Adrenal gland (tissue), 12 donors: ENCODE measurements around the gene PCK1. TPM values are rescaled to one million over a fixed set of nuclear protein-coding genes. Genes with fewer than 3 reads are reported as not detected.

Experiments used
- DNase-seq, 7 donors: peaks; one replicate each; pipeline ENCODE4 v3.0.0-alpha.2; 2019 to 2020
- H3K27ac ChIP-seq, 5 donors: fragments of 200-600 bp; sonication (generic) in 4 of 5; 1 replicate in 3 of 5; 2 replicates in 2 of 5; pipeline versions ENCODE4 v1.5.1 to v1.8.0; 2016 to 2020; ENCODE audit warnings: mild to moderate bottlenecking in 1 of 5
- H3K27me3 ChIP-seq: fragments of 200-600 bp; 2 replicates; pipeline ENCODE4 v1.8.0; 2021
- H3K36me3 ChIP-seq, 2 donors: fragments of 200-600 bp; replicated peaks in 1 of 2; 1 replicate in 1 of 2; 2 replicates in 1 of 2; pipeline versions ENCODE4 v1.5.1 to v1.8.0; 2018 to 2022
- H3K4me1 ChIP-seq, 2 donors: fragments of 200-600 bp; replicated peaks in 1 of 2; 1 replicate in 1 of 2; 2 replicates in 1 of 2; pipeline versions ENCODE4 v1.5.1 to v1.8.0; 2018 to 2021
- H3K4me3 ChIP-seq, 4 donors: fragments of 200-600 bp; sonication (generic) in 3 of 4; one replicate each; pipeline ENCODE4 v1.5.1; 2016 to 2018
- H3K9me3 ChIP-seq, 3 donors: fragments of 200-600 bp; sonication (generic) in 1 of 3; replicated peaks in 1 of 3; 1 replicate in 2 of 3; 2 replicates in 1 of 3; pipeline versions ENCODE4 v1.5.1 to v1.8.0; 2016 to 2021
- CTCF ChIP-seq, 6 experiments: fragments of 450-650 bp in 4 of 6; fragments of 200-600 bp in 2 of 6; sonication (generic) in 1 of 6; IDR thresholded peaks; 1 replicate in 5 of 6; 2 replicates in 1 of 6; pipeline versions ENCODE4 v1.5.1 to v1.8.0; 2016 to 2021; ENCODE audit warnings: antibody characterized with exemption in 6 of 6, mild to moderate bottlenecking in 2 of 6, moderate library complexity in 1 of 6
- POLR2A ChIP-seq, 2 donors: fragments of 450-650 bp; IDR thresholded peaks; one replicate each; pipeline ENCODE4 v1.6.1; 2017; ENCODE audit warnings: antibody characterized with exemption in 2 of 2, mild to moderate bottlenecking in 2 of 2, moderate library complexity in 1 of 2
- WGBS, 4 donors: extraction: QIAGEN DNeasy Blood & Tissue Kit in 2 of 4; methylation state at CpG; one replicate each; pipeline versions ENCODE4 v1.1.5 to v1.1.7; 2013 to 2017; 5-methylcytosine and 5-hydroxymethylcytosine counted together
- intact Hi-C, 2 donors: fragments of 100-400 bp; cut with DNase I; formaldehyde crosslinking; loops; one replicate each; pipeline versions ENCODE4 v1.14.1 to v1.15.0; 2022 to 2023
- polyA plus RNA-seq, 3 donors: library from polyadenylated mRNA; stranded (reverse); fragments of 200-250 nt in 2 of 3; fragments of 350-450 nt in 1 of 3; fragmentation: Illumina TruSeq in 1 of 3; extraction: RNeasy Lipid Tissue Mini Kit (QIAGEN cat#74804) in 1 of 3; gene quantifications; one replicate each; pipeline ENCODE4 v1.2.3, GENCODE V29; 2013 to 2014
- total RNA-seq, 9 donors: library from RNA; depleted of rRNA in 4 of 9; stranded (reverse); fragments of >200 nt in 4 of 9; fragments of 120-200 nt in 1 of 9; fragmentation: NEBNext Ultra II Directional in 1 of 9; extraction: Animal tissue kit (Norgen Biotek cat#: 25700) in 1 of 9; gene quantifications; one replicate each; pipeline versions ENCODE4 v1.1.0 to v1.2.4, GENCODE V29; 2013 to 2023
- donor health status: healthy with polysubstance abuse.
- donor health status: Bipolar disorder and iron deficiency.
- donor health status: DM: yes; HTN: yes; CAD: no.
- donor health status: DM: no; HTN: no; CAD: no.
- donor health status: DM: no; HTN: no; CAD: no.
- donor health status: DM: yes; HTN: yes; CAD: no.

Gene PCK1
- total and polyA plus RNA-seq, 12 donors, result 0.06 to 5.4 (median 0.65) TPM

DNA sequence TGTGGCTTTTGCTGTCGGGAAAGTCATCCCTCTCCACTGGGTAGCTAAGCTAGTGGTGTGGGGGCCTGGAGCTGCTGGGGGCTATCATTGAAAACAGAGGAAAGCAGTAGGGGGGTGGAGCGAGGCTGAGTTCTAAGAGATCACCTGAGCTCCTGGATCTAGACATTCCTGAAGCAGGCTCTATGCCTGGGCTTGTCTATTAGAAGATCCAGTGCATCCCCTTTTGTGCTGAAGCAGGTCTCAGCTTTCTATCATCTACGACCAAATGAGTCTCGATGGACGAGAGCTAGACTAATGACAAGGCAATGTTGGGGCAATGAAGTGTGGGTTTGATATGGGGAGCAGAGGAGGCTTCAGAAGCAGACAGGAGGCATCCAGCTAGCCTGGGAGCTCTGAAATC is 40.8 kb downstream of the PCK1 start:
- DNase-seq, result no peak
- H3K36me3 ChIP-seq, result no peaks in the 10 kb centered on the region
- TF ChIP-seq POLR2A (IDR thresholded peaks at IDR 0.05) (no peak), CTCF (IDR thresholded peaks at IDR 0.05) (no peak)
- no peaks in the 10 kb centered on the region for H3K27me3 ChIP-seq
- no peaks in the 10 kb centered on the region for H3K9me3 ChIP-seq
- intact Hi-C loops, result no loop called here
- H3K27ac ChIP-seq, result no peak overlapping the region
- H3K4me1 ChIP-seq, result no peaks in the 10 kb centered on the region
- WGBS, 4 donors, result 68 to 82% (median 78%) methylated on average over 5 of the region's 5 CpGs
- no peak overlapping the region for H3K4me3 ChIP-seq

- intact Hi-C loops, result no loop called here
- Histone ChIP-seq H3K27ac (no peak overlapping the region), H3K27me3 (no peaks in the 10 kb centered on the region), H3K4me1 (no peaks in the 10 kb centered on the region), H3K4me3 (no peak overlapping the region), H3K9me3 (no peaks in the 10 kb centered on the region), H3K36me3 (no peaks in the 10 kb centered on the region)
- DNase-seq, result no peak
- WGBS, 4 donors, result 85 to 92% (median 89%) methylated on average over 10 of the region's 10 CpGs
- TF ChIP-seq CTCF (IDR thresholded peaks at IDR 0.05) (no peak), POLR2A (IDR thresholded peaks at IDR 0.05) (no peak)
These were observed 42.2 kb downstream of the PCK1 start for GRCh38 chr20:57603120-57603519.

- WGBS, 4 donors, result 63 to 72% (median 66%) methylated on average over 5 of the region's 5 CpGs
- intact Hi-C loops, result no loop called here
- no peak for DNase-seq
- Histone ChIP-seq H3K4me3 (no peak overlapping the region), H3K27ac (no peak overlapping the region), H3K4me1 (no peaks in the 10 kb centered on the region), H3K27me3 (no peaks in the 10 kb centered on the region), H3K36me3 (no peaks in the 10 kb centered on the region), H3K9me3 (no peaks in the 10 kb centered on the region)
- TF ChIP-seq POLR2A (IDR thresholded peaks at IDR 0.05), result no peak
- TF ChIP-seq CTCF (IDR thresholded peaks at IDR 0.05), result no peak
These were observed 44.1 kb downstream of the PCK1 start for GRCh38 chr20:57605045-57605444.

DNA sequence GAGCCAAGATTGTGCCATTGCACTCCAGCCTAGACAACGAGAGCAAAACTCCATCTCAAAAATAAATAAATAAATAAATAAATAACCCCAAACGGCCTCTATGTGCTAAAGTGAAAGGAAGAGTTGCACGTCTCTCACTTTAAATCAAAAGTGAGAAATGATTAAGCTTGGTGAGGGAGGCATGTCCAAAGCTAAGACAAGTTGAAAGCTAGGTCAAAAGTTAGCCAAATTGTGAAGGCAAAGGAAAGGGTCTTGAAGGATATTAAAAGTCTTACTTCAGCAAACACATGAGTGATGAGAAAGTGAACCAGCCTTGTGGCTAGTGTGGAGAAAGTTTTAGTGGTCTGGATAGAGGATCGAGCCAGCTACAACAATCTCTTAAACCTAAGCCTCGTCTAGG is 45.0 kb downstream of the PCK1 start:
- Histone ChIP-seq H3K4me1 (no peaks in the 10 kb centered on the region), H3K27me3 (no peaks in the 10 kb centered on the region), H3K27ac (no peak overlapping the region), H3K9me3 (no peaks in the 10 kb centered on the region), H3K4me3 (no peak overlapping the region), H3K36me3 (no peaks in the 10 kb centered on the region)
- DNase-seq, result no peak
- TF ChIP-seq CTCF (IDR thresholded peaks at IDR 0.05) (no peak), POLR2A (IDR thresholded peaks at IDR 0.05) (no peak)
- WGBS, 4 donors, result 64 to 73% (median 70%) methylated on average over 5 of the region's 5 CpGs
- intact Hi-C loops, result no loop called here
